Neural cell (in vitro differentiated cells): Measurements from ENCODE around the gene KDM4C. TPM values are rescaled to one million over a fixed set of nuclear protein-coding genes. Genes with fewer than 3 reads are reported as not detected.

Experiments used
- H2AFZ ChIP-seq: fragments of 200-600, 300-800 bp; sonication (generic), shearing (Covaris generic); 2 replicates; pipeline ENCODE4 v1.6.0; 2014; ENCODE audit warnings: low read depth, mild to moderate bottlenecking, antibody characterized with exemption, low read length, moderate library complexity
- H3F3A ChIP-seq: fragments of 200-600 bp; shearing (Covaris generic); 2 replicates; pipeline ENCODE4 v1.6.1; 2016; ENCODE audit warnings: mild to moderate bottlenecking, moderate library complexity, mixed read lengths, antibody characterized with exemption, low read length; ENCODE audit not compliant: insufficient read depth, poor library complexity, severe bottlenecking
- H3K27ac ChIP-seq: fragments of 200-600, 300-800 bp; sonication (generic), shearing (Covaris generic); 2 replicates; pipeline ENCODE4 v1.5.1; 2014; ENCODE audit warnings: mild to moderate bottlenecking, low read length, moderate library complexity
- H3K27me3 ChIP-seq: fragments of 300-800, 200-600 bp; sonication (generic), shearing (Covaris generic); 2 replicates; pipeline ENCODE4 v1.6.0; 2014; ENCODE audit warnings: mild to moderate bottlenecking, low read depth, low read length, moderate library complexity; ENCODE audit not compliant: insufficient read depth
- H3K36me3 ChIP-seq: fragments of 300-800, 200-600 bp; sonication (generic), shearing (Covaris generic); 2 replicates; pipeline ENCODE4 v1.5.1; 2014; ENCODE audit warnings: mild to moderate bottlenecking, antibody characterized with exemption, low read length, moderate library complexity; ENCODE audit not compliant: insufficient read depth
- H3K4me2 ChIP-seq: fragments of 300-800, 200-600 bp; sonication (generic), shearing (Covaris generic); 2 replicates; pipeline ENCODE4 v1.6.0; 2014; ENCODE audit warnings: mild to moderate bottlenecking, low read length
- H3K4me3 ChIP-seq: fragments of 300-800, 200-600 bp; sonication (generic), shearing (Covaris generic); 2 replicates; pipeline ENCODE4 v1.5.1; 2014; ENCODE audit warnings: mild to moderate bottlenecking, low read length, moderate library complexity
- H3K79me2 ChIP-seq: fragments of 200-600 bp; shearing (Covaris generic); replicated peaks from 2 replicates; pipeline ENCODE4 v1.6.0; 2014; ENCODE audit warnings: mild to moderate bottlenecking, low read length, moderate library complexity; ENCODE audit not compliant: insufficient read depth
- H3K9ac ChIP-seq: fragments of 300-800, 200-600 bp; sonication (generic), shearing (Covaris generic); 2 replicates; pipeline ENCODE4 v1.6.1; 2016; ENCODE audit warnings: mild to moderate bottlenecking, low read length, mixed read lengths
- H3K9me2 ChIP-seq: fragments of 200-600 bp; shearing (Covaris generic); 2 replicates; pipeline ENCODE4 v1.6.1; 2016; ENCODE audit warnings: mild to moderate bottlenecking, low read length, mixed read lengths; ENCODE audit not compliant: insufficient read depth
- H3K9me3 ChIP-seq: fragments of 200-600, 300-800 bp; sonication (generic), shearing (Covaris generic); 2 replicates; pipeline ENCODE4 v1.6.1; 2016; ENCODE audit warnings: mild to moderate bottlenecking, mixed run types, low read length, moderate library complexity, mixed read lengths
- H4K20me1 ChIP-seq: fragments of 200-600 bp; shearing (Covaris generic); 2 replicates; pipeline ENCODE4 v1.6.1; 2016; ENCODE audit warnings: mild to moderate bottlenecking, mixed run types; ENCODE audit not compliant: insufficient read depth
- EP300 ChIP-seq: fragments of 450-650 bp; conservative IDR thresholded peaks from 2 replicates; pipeline ENCODE4 v1.6.1; 2014; ENCODE audit warnings: antibody characterized with exemption, mild to moderate bottlenecking, moderate library complexity; ENCODE audit not compliant: poor library complexity, severe bottlenecking
- EZH2 ChIP-seq: fragments of 200-600, 300-800 bp; shearing (Covaris generic), sonication (generic); IDR thresholded peaks from 2 replicates; pipeline ENCODE4 v1.6.1; 2014; ENCODE audit warnings: antibody characterized with exemption, low read length, borderline replicate concordance, mild to moderate bottlenecking; ENCODE audit not compliant: insufficient read depth, poor library complexity, severe bottlenecking
- MXI1 ChIP-seq: fragments of 450-650 bp; conservative IDR thresholded peaks from 2 replicates; pipeline ENCODE4 v1.6.1; 2014; ENCODE audit warnings: antibody characterized with exemption, mild to moderate bottlenecking; ENCODE audit not compliant: poor library complexity, severe bottlenecking
- POLR2AphosphoS5 ChIP-seq: IDR thresholded peaks from 2 replicates; pipeline ENCODE4 v1.6.1; 2012
- RAD21 ChIP-seq: fragments of 450-650 bp; conservative IDR thresholded peaks from 2 replicates; pipeline ENCODE4 v1.6.1; 2014; ENCODE audit warnings: antibody characterized with exemption, mild to moderate bottlenecking, moderate library complexity
- SMC3 ChIP-seq: fragments of 450-650 bp; conservative IDR thresholded peaks from 2 replicates; pipeline ENCODE4 v1.6.1; 2014; ENCODE audit warnings: antibody characterized with exemption, mild to moderate bottlenecking, moderate library complexity; ENCODE audit not compliant: poor library complexity
- TAF1 ChIP-seq: IDR thresholded peaks from 2 replicates; pipeline ENCODE4 v1.6.1; 2012; ENCODE audit warnings: low read depth
- polyA plus RNA-seq: library from polyadenylated mRNA; depleted of rRNA; stranded (reverse); fragments of >200 nt; gene quantifications from 2 replicates; pipeline ENCODE4 v1.2.3, GENCODE V29; 2014
- TF ChIP-seq, protein P1 (sequence below): fragments of 450-650 bp; IDR thresholded peaks from 2 replicates; pipeline ENCODE4 v1.5.1; 2014; ENCODE audit warnings: antibody characterized with exemption, mild to moderate bottlenecking, moderate library complexity; ENCODE audit not compliant: poor library complexity, severe bottlenecking
- TF ChIP-seq, protein P2 (sequence below): IDR thresholded peaks from 2 replicates; pipeline ENCODE4 v1.6.1; 2012; ENCODE audit warnings: borderline replicate concordance

KDM4C gene
- polyA plus RNA-seq, 1 donor from 2014 or later, result 21.1 TPM

DNA sequence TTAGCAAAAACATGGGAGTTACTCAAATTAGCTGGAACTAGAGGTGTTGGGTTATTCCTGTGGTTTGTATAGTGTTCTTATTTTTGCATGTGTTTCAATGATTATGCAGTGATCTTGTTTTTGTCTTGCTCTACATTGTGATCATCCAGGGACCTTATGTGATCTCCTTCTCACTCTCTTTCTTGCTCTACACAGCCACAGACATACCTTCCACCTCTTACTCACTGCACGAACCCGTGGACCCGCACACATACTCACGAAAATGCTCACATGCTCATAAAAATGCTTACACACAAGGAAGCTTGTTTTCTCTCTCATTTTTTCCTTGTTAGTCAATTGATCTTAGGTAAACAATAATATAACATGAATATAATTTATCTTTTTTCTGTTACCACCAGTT lies 187.1 kb downstream of the KDM4C start:
- no peaks in the 10 kb centered on the region for H3F3A ChIP-seq
- TF ChIP-seq EP300 (no peak), POLR2AphosphoS5 (no peak), SMC3 (no peak), MXI1 (no peak), EZH2 (no peak), TAF1 (no peak), RAD21 (no peak)
- TF ChIP-seq, protein P1, sequence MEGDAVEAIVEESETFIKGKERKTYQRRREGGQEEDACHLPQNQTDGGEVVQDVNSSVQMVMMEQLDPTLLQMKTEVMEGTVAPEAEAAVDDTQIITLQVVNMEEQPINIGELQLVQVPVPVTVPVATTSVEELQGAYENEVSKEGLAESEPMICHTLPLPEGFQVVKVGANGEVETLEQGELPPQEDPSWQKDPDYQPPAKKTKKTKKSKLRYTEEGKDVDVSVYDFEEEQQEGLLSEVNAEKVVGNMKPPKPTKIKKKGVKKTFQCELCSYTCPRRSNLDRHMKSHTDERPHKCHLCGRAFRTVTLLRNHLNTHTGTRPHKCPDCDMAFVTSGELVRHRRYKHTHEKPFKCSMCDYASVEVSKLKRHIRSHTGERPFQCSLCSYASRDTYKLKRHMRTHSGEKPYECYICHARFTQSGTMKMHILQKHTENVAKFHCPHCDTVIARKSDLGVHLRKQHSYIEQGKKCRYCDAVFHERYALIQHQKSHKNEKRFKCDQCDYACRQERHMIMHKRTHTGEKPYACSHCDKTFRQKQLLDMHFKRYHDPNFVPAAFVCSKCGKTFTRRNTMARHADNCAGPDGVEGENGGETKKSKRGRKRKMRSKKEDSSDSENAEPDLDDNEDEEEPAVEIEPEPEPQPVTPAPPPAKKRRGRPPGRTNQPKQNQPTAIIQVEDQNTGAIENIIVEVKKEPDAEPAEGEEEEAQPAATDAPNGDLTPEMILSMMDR, result no peak
- TF ChIP-seq, protein P2, sequence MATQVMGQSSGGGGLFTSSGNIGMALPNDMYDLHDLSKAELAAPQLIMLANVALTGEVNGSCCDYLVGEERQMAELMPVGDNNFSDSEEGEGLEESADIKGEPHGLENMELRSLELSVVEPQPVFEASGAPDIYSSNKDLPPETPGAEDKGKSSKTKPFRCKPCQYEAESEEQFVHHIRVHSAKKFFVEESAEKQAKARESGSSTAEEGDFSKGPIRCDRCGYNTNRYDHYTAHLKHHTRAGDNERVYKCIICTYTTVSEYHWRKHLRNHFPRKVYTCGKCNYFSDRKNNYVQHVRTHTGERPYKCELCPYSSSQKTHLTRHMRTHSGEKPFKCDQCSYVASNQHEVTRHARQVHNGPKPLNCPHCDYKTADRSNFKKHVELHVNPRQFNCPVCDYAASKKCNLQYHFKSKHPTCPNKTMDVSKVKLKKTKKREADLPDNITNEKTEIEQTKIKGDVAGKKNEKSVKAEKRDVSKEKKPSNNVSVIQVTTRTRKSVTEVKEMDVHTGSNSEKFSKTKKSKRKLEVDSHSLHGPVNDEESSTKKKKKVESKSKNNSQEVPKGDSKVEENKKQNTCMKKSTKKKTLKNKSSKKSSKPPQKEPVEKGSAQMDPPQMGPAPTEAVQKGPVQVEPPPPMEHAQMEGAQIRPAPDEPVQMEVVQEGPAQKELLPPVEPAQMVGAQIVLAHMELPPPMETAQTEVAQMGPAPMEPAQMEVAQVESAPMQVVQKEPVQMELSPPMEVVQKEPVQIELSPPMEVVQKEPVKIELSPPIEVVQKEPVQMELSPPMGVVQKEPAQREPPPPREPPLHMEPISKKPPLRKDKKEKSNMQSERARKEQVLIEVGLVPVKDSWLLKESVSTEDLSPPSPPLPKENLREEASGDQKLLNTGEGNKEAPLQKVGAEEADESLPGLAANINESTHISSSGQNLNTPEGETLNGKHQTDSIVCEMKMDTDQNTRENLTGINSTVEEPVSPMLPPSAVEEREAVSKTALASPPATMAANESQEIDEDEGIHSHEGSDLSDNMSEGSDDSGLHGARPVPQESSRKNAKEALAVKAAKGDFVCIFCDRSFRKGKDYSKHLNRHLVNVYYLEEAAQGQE, result no peak
- no peaks in the 10 kb centered on the region for H3K79me2 ChIP-seq
- H3K27me3 ChIP-seq, result no peaks in the 10 kb centered on the region
- no peak overlapping the region for H3K4me2 ChIP-seq
- H3K27ac ChIP-seq, result no peak overlapping the region
- no peak overlapping the region for H3K9ac ChIP-seq
- H3K9me2 ChIP-seq, result no peaks in the 10 kb centered on the region
- H3K9me3 ChIP-seq, result no peaks in the 10 kb centered on the region
- H4K20me1 ChIP-seq, result no peaks in the 10 kb centered on the region
- H3K36me3 ChIP-seq, result no peaks in the 10 kb centered on the region
- no peak overlapping the region for H2AFZ ChIP-seq
- no peak overlapping the region for H3K4me3 ChIP-seq

DNA sequence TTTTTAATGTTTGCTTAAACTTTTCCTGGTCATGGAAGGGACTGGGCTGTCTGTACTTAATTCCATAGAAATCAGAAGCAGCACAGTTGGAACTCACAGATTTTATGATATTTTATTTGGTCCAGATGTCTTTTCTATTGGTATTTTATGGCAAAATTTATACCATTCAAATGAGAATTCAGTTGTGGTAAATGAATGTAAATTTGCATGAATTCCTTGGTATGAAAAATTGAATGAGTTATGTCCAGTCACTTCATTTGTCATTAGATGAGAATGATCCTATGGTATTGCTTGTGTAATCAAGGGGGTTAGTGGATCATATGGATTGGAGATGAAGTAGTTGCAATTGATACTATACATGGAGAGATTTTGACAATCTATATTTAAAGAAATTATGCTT lies 188.0 kb downstream of the KDM4C start:
- Histone ChIP-seq H3K9ac (no peak overlapping the region), H2AFZ (no peak overlapping the region), H4K20me1 (no peaks in the 10 kb centered on the region), H3F3A (no peaks in the 10 kb centered on the region), H3K4me2 (no peak overlapping the region), H3K36me3 (no peaks in the 10 kb centered on the region), H3K9me2 (no peaks in the 10 kb centered on the region), H3K27me3 (no peaks in the 10 kb centered on the region), H3K27ac (no peak overlapping the region), H3K79me2 (no peaks in the 10 kb centered on the region), H3K9me3 (peaks cover 3% of the 10 kb centered on the region), H3K4me3 (no peak overlapping the region)
- no peak for TF ChIP-seq POLR2AphosphoS5
- TF ChIP-seq, protein P1, result no peak
- TF ChIP-seq EP300, result no peak
- no peak for TF ChIP-seq TAF1
- TF ChIP-seq EZH2, result no peak
- TF ChIP-seq MXI1, result no peak
- no peak for TF ChIP-seq SMC3
- TF ChIP-seq RAD21, result no peak
- TF ChIP-seq, protein P2, result no peak
